Endothelial cell of umbilical vein (primary cell): ENCODE data around the gene RFPL4A. TPM values are rescaled to one million over a fixed set of nuclear protein-coding genes. Genes with fewer than 3 reads are reported as not detected.
"Not testable (repeated sequence)": the region's sequence is repeated elsewhere in the genome, so short reads cannot be mapped to it uniquely, and the experiment has no call there.

Experiments
- BruUV-seq: library from RNA; stranded (reverse); fragments of 400-500 nt; replicated peaks from 2 replicates; lab custom pipeline; 2021; lab: Mats Ljungman, UMichigan
- CTCF ChIA-PET: fragments of 300-600, 350-600 bp; sonication (Branson Sonifier 250); formaldehyde crosslinking; loops from one replicate; lab custom pipeline; 2021; ENCODE audit warnings: antibody characterized with exemption, inconsistent platforms; lab: Charles Lee
- POLR2A ChIA-PET: fragments of 300-600, 350-600 bp; sonication (Branson Sonifier 250); formaldehyde crosslinking; loops from one replicate; lab custom pipeline; 2021; ENCODE audit warnings: antibody characterized with exemption, inconsistent platforms; lab: Charles Lee
- DNase-seq: peaks from one replicate; pipeline ENCODE4 v3.0.0-alpha.2; 2011; ENCODE audit warnings: low read depth, low spot score
- FAIRE-seq: peaks from 2 replicates; lab custom pipeline; 2011; peaks lifted over from hg19 to GRCh38; lab: Jason Lieb, UNC
- H2AFZ ChIP-seq: 2 replicates; pipeline ENCODE4 v1.6.0; 2012; ENCODE audit warnings: low read depth, low read length, control low read depth, inconsistent platforms
- H3K27ac ChIP-seq: 2 replicates; pipeline ENCODE4 v1.5.1; 2011; ENCODE audit warnings: low read depth, mild to moderate bottlenecking, control low read depth, low read length, moderate library complexity; ENCODE audit not compliant: insufficient read depth
- H3K27me3 ChIP-seq, 2 experiments: 2 replicates each; pipeline versions ENCODE4 v1.6.0 to v1.6.1; 2011; ENCODE audit warnings: low read length in 2 of 2, mixed read lengths in 1 of 2; ENCODE audit not compliant: control insufficient read depth in 2 of 2, insufficient read depth in 2 of 2
- H3K36me3 ChIP-seq, 2 experiments: 2 replicates in 1 of 2; 3 replicates in 1 of 2; pipeline ENCODE4 v1.5.1; 2011; ENCODE audit warnings: low read length in 2 of 2, mild to moderate bottlenecking in 1 of 2, moderate library complexity in 1 of 2; ENCODE audit not compliant: control insufficient read depth in 2 of 2, insufficient read depth in 2 of 2; ENCODE audit errors: extremely low read depth in 1 of 2
- H3K4me1 ChIP-seq: 3 replicates; pipeline ENCODE4 v1.5.1; 2011; ENCODE audit warnings: mild to moderate bottlenecking, low read length; ENCODE audit not compliant: control insufficient read depth, insufficient read depth; ENCODE audit errors: extremely low read depth
- H3K4me2 ChIP-seq: 2 replicates; pipeline ENCODE4 v1.6.1; 2011; ENCODE audit warnings: low read length, control low read depth, mixed read lengths; ENCODE audit not compliant: insufficient read depth
- H3K4me3 ChIP-seq, 3 experiments: fragments of 200-600 bp in 1 of 3; sonication (generic), shearing (Covaris generic) in 1 of 3; replicated peaks in 1 of 3; 2 replicates each; pipeline ENCODE4 v1.5.1; 2011 to 2016; ENCODE audit warnings: control low read depth in 3 of 3, low read length in 3 of 3, mild to moderate bottlenecking in 2 of 3, inconsistent platforms in 1 of 3, low read depth in 1 of 3, moderate library complexity in 1 of 3; ENCODE audit not compliant: insufficient read depth in 1 of 3
- H3K79me2 ChIP-seq: 2 replicates; pipeline ENCODE4 v1.6.0; 2012; ENCODE audit warnings: low read length, inconsistent platforms; ENCODE audit not compliant: control insufficient read depth, insufficient read depth
- H3K9ac ChIP-seq: replicated peaks from 2 replicates; pipeline ENCODE3; 2011; ENCODE audit warnings: low read length, control low read depth; ENCODE audit not compliant: insufficient read depth; ENCODE audit errors: extremely low read depth
- H3K9me1 ChIP-seq: replicated peaks from 3 replicates; pipeline ENCODE4 v1.6.0; 2011; ENCODE audit warnings: mild to moderate bottlenecking, low read length; ENCODE audit not compliant: control insufficient read depth, insufficient read depth; ENCODE audit errors: extremely low read depth
- H3K9me3 ChIP-seq: replicated peaks from 2 replicates; pipeline ENCODE4 v1.5.1; 2012; ENCODE audit warnings: low read length, inconsistent platforms; ENCODE audit not compliant: control insufficient read depth, insufficient read depth
- H4K20me1 ChIP-seq: replicated peaks from 2 replicates; pipeline ENCODE3; 2011; ENCODE audit warnings: mild to moderate bottlenecking, low read length; ENCODE audit not compliant: control insufficient read depth, insufficient read depth; ENCODE audit errors: extremely low read depth
- JUN ChIP-seq: IDR thresholded peaks from 2 replicates; pipeline ENCODE4 v1.6.1; 2011; ENCODE audit warnings: borderline replicate concordance, low read depth; ENCODE audit not compliant: insufficient read length, insufficient read depth
- dilution Hi-C: fragments of 300-500 bp; cut with MboI; formaldehyde crosslinking; loops from one replicate; pipeline ENCODE4 v1.15.0; 2019; ENCODE audit warnings: low sequenced_read_pairs; ENCODE audit not compliant: extremely low pct_ligation_motif_present
- intact Hi-C: fragments of 100-400 bp; cut with micrococcal nuclease; formaldehyde crosslinking; loops from one replicate; pipeline ENCODE4 v1.10.0; 2022
- polyA plus RNA-seq, 4 experiments: library from polyadenylated mRNA; depleted of rRNA in 3 of 4; stranded (reverse) in 3 of 4; unstranded in 1 of 4; fragments of >200 nt; gene quantifications; 2 replicates each; pipeline versions ENCODE4 v1.2.1 to v1.2.3, GENCODE V29; 2011 to 2012; ENCODE audit warnings: missing spikeins in 1 of 4
- total RNA-seq: library from RNA; stranded (reverse); gene quantifications from 2 replicates; pipeline ENCODE4 v1.2.3, GENCODE V29; 2021

Gene RFPL4A
- total and polyA plus RNA-seq, 2 donors (not counting 3 experiments of a cell fraction or from before 2014, with no cell fraction given), result not detected

DNA sequence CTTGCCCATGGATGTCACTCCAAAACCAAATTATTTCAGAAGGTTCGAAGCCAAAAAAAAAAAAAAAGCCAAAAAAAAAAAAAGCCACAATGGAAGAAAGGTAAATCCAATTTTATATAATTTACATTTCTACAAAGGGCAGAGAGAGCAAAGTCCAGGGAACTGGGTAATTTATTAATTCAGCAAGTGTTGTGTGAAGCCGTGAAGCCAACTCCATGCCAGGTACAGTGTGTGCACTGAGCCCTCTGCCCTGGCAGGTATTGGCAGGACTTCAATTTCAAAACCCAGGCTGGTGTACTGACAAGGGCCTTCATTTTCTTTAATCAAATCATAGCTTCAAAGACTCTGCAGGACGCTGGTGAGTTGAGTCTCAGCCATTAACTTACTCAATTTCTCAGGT lies 5.5 kb upstream of the RFPL4A start:
- no peak for DNase-seq
- no peak for FAIRE-seq
- Histone ChIP-seq H3K4me1 (no peaks in the 10 kb centered on the region), H3K27me3 (no peaks in the 10 kb centered on the region), H3K79me2 (no peaks in the 10 kb centered on the region), H4K20me1 (no peaks in the 10 kb centered on the region), H3K4me3 (no peak overlapping the region), H3K4me2 (no peak overlapping the region), H3K36me3 (no peaks in the 10 kb centered on the region), H3K27ac (no peak overlapping the region), H3K9ac (no peak overlapping the region), H2AFZ (no peak overlapping the region), H3K9me3 (no peaks in the 10 kb centered on the region), H3K9me1 (no peaks in the 10 kb centered on the region)
- CTCF ChIA-PET, result no interaction called here
- intact Hi-C loops, result no loop called here
- no TSS peak for BruUV-seq
- dilution Hi-C loops, result no loop called here
- TF ChIP-seq JUN, result no peak
- POLR2A ChIA-PET, result no interaction called here

DNA sequence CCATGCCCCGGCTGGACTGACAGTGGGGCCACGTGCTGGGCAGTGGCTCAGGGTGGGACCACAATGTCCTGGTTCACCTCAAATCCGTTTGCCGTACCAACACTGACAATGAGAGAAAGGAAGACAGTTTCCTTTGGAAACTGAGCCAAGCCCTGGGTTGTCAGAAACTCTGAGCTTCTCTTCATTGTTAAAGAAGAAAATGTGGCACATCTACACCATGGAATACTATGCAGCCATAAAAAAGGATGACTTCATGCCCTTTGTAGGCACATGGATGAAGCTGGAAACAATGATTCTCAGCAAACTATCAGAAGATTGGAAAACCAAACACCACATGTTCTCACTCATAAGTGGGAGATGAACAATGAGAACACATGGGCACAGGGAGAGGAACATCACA lies 2.1 kb upstream of the RFPL4A start:
- H3K27me3 ChIP-seq, H3K9ac ChIP-seq, H2AFZ ChIP-seq, H3K4me1 ChIP-seq, dilution Hi-C loops, DNase-seq, H3K79me2 ChIP-seq, H3K9me3 ChIP-seq, intact Hi-C loops, H3K27ac ChIP-seq, POLR2A ChIA-PET, H3K36me3 ChIP-seq, FAIRE-seq, H3K9me1 ChIP-seq, BruUV-seq, CTCF ChIA-PET, H3K4me3 ChIP-seq, H3K4me2 ChIP-seq, H4K20me1 ChIP-seq: not testable (repeated sequence)
